ENCODE results near the gene FHOD1. TPM values are rescaled to one million over a fixed set of nuclear protein-coding genes. Genes with fewer than 3 reads are reported as not detected.

Gene FHOD1
- total and polyA plus RNA-seq, 9 of the 15 experiments (the other 6 are each of a cell fraction or from before 2014, with no cell fraction given) = 18.7 to 126 (median 32.3) TPM

- DNase-seq (ENCODE audit: extremely low read depth in 1 of 4, low spot score in 3 of 4) = no peak
- in situ Hi-C loops (cut with MboI) (no loop called here), intact Hi-C loops (cut with micrococcal nuclease) (no loop called here)
- H3K4me3 ChIP-seq = no peak overlapping the region
- ChIA-PET CTCF (ENCODE audit: low intra/inter-chr PET ratio) (no interaction called here), POLR2A (interaction anchor here (0.6 to 2.4 kb wide), 5 partner anchors 8 to 41 kb away, joined by 3 to 14 read pairs (median 5); partner anchors contain the start of gene EXOC3L1)
- H4K20me1 ChIP-seq (replicated peaks; ENCODE audit: control insufficient read depth, insufficient read depth, low read length) = peaks cover under 1% of the 10 kb centered on the region; the same call in 1 of the 2 replicates
- H3K79me2 ChIP-seq (ENCODE audit: control insufficient read depth, insufficient read depth, low read length) = peaks cover 21% of the 10 kb centered on the region
- H3K4me1 ChIP-seq (replicated peaks in 1 of 2; ENCODE audit: control insufficient read depth in 2 of 2, insufficient read depth in 2 of 2, low read length in 2 of 2) = peaks cover 13 to 30% of the 10 kb centered on the region in 2 experiments; a peak in 4 of 5 replicates
- no peak for FAIRE-seq
- no peak for ATAC-seq
- no peaks in the 10 kb centered on the region for H3K9me1 ChIP-seq (ENCODE audit: control insufficient read depth, insufficient read depth, low read length)
- no TSS peak for BruUV-seq (replicated peaks)
- no peak overlapping the region for H3K4me2 ChIP-seq (ENCODE audit: insufficient read depth, low read length)
- WGBS (ENCODE audit: insufficient coverage, low coverage, missing lambda C conversion rate) = 93% methylated on average over 9 of the region's 12 CpGs
- no peaks in the 10 kb centered on the region for H3K27me3 ChIP-seq (ENCODE audit: control insufficient read depth in 2 of 2, insufficient read depth in 2 of 2, low read length in 2 of 2)
- no peak overlapping the region; a peak in 1 of 4 replicates for H3K9ac ChIP-seq (ENCODE audit: insufficient read depth in 1 of 2, low read depth in 2 of 2, low read length in 2 of 2)
- H3K27ac ChIP-seq (ENCODE audit: extremely low read depth, low read depth, low read length) = no peak overlapping the region
- no peak overlapping the region for H2AFZ ChIP-seq (ENCODE audit: low read depth, low read length)
- H3K36me3 ChIP-seq (ENCODE audit: control insufficient read depth, insufficient read depth, low read length) = peaks cover 85% of the 10 kb centered on the region; the same call in 2 of the 3 replicates
- no peaks in the 10 kb centered on the region for H3K9me3 ChIP-seq (replicated peaks; ENCODE audit: control insufficient read depth, insufficient read depth, low read depth, low read length)
- no peak for TF ChIP-seq ZNF76 (CRISPR knock-in tag; IDR thresholded peaks at IDR 0.05; ENCODE audit: borderline replicate concordance)
- no peak for TF ChIP-seq HSF4 (CRISPR knock-in tag; IDR thresholded peaks at IDR 0.05; ENCODE audit: borderline replicate concordance)
- no peak for TF ChIP-seq PPARD (CRISPR knock-in tag; IDR thresholded peaks at IDR 0.05)
- TF ChIP-seq NFXL1 (CRISPR knock-in tag; IDR thresholded peaks at IDR 0.05) = no peak
- TF ChIP-seq, protein P1, sequence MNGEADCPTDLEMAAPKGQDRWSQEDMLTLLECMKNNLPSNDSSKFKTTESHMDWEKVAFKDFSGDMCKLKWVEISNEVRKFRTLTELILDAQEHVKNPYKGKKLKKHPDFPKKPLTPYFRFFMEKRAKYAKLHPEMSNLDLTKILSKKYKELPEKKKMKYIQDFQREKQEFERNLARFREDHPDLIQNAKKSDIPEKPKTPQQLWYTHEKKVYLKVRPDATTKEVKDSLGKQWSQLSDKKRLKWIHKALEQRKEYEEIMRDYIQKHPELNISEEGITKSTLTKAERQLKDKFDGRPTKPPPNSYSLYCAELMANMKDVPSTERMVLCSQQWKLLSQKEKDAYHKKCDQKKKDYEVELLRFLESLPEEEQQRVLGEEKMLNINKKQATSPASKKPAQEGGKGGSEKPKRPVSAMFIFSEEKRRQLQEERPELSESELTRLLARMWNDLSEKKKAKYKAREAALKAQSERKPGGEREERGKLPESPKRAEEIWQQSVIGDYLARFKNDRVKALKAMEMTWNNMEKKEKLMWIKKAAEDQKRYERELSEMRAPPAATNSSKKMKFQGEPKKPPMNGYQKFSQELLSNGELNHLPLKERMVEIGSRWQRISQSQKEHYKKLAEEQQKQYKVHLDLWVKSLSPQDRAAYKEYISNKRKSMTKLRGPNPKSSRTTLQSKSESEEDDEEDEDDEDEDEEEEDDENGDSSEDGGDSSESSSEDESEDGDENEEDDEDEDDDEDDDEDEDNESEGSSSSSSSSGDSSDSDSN (IDR thresholded peaks at IDR 0.05; ENCODE audit: borderline replicate concordance in 1 of 2, low read depth in 2 of 2, low read length in 2 of 2) = no peak
- TF ChIP-seq TBL1XR1 (IDR thresholded peaks at IDR 0.05; ENCODE audit: low read length in 2 of 2) = no peak
- TF ChIP-seq ZNF316 (IDR thresholded peaks at IDR 0.05) = no peak
- TF ChIP-seq ZNF347 (CRISPR knock-in tag; IDR thresholded peaks at IDR 0.05; ENCODE audit: low read depth) = no peak
- no peak for TF ChIP-seq SRSF1 (IDR thresholded peaks at IDR 0.05; ENCODE audit: low read depth, low read length)
- TF ChIP-seq POLR2AphosphoS5 (IDR thresholded peaks at IDR 0.05; ENCODE audit: control insufficient read depth, insufficient read depth, low read depth, low read length) = 0 out of 2 replicates have a peak, but pooled peaks have one; percentile 10
- TF ChIP-seq, protein P2, sequence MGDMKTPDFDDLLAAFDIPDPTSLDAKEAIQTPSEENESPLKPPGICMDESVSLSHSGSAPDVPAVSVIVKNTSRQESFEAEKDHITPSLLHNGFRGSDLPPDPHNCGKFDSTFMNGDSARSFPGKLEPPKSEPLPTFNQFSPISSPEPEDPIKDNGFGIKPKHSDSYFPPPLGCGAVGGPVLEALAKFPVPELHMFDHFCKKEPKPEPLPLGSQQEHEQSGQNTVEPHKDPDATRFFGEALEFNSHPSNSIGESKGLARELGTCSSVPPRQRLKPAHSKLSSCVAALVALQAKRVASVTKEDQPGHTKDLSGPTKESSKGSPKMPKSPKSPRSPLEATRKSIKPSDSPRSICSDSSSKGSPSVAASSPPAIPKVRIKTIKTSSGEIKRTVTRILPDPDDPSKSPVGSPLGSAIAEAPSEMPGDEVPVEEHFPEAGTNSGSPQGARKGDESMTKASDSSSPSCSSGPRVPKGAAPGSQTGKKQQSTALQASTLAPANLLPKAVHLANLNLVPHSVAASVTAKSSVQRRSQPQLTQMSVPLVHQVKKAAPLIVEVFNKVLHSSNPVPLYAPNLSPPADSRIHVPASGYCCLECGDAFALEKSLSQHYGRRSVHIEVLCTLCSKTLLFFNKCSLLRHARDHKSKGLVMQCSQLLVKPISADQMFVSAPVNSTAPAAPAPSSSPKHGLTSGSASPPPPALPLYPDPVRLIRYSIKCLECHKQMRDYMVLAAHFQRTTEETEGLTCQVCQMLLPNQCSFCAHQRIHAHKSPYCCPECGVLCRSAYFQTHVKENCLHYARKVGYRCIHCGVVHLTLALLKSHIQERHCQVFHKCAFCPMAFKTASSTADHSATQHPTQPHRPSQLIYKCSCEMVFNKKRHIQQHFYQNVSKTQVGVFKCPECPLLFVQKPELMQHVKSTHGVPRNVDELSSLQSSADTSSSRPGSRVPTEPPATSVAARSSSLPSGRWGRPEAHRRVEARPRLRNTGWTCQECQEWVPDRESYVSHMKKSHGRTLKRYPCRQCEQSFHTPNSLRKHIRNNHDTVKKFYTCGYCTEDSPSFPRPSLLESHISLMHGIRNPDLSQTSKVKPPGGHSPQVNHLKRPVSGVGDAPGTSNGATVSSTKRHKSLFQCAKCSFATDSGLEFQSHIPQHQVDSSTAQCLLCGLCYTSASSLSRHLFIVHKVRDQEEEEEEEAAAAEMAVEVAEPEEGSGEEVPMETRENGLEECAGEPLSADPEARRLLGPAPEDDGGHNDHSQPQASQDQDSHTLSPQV (IDR thresholded peaks at IDR 0.05) = no peak
- no peak for TF ChIP-seq ZBTB9 (CRISPR knock-in tag; IDR thresholded peaks at IDR 0.05)
- no peak for TF ChIP-seq HDAC2 (IDR thresholded peaks at IDR 0.05)
- peak; percentile 46 for TF ChIP-seq POLR2A (conservative IDR thresholded peaks at IDR 0.05)
These were observed 16.2 kb downstream of the FHOD1 start for GRCh38 chr16:67230809-67231660.

All from K562 (cell line).